Upper lobe of left lung (tissue), 6 donors: ENCODE measurements around the gene EPHB2. TPM values are rescaled to one million over a fixed set of nuclear protein-coding genes. Genes with fewer than 3 reads are reported as not detected.

Experiments
- ATAC-seq, 2 donors: fragments of 200-7000 bp; cut with Tn5 transposase; one replicate each; pipeline ENCODE4 v1.9.1; 2022; ENCODE audit warnings: mild to moderate bottlenecking in 2 of 2, moderate library complexity in 2 of 2; ENCODE audit not compliant: low FRiP score in 2 of 2
- DNase-seq, 2 donors: peaks; one replicate each; pipeline ENCODE4 v3.0.0-alpha.2; 2019 to 2020
- H3K27ac ChIP-seq, 4 donors: fragments of 200-600 bp; sonication (generic); one replicate each; pipeline ENCODE4 v1.5.1; 2016 to 2019
- H3K27me3 ChIP-seq, 4 donors: fragments of 200-600 bp; sonication (generic); one replicate each; pipeline ENCODE4 v1.5.1; 2017 to 2019
- H3K36me3 ChIP-seq, 4 donors: fragments of 200-600 bp; sonication (generic); one replicate each; pipeline ENCODE4 v1.5.1; 2016 to 2019
- H3K4me1 ChIP-seq, 4 donors: fragments of 200-600 bp; sonication (generic); one replicate each; pipeline ENCODE4 v1.5.1; 2018 to 2019
- H3K4me3 ChIP-seq, 4 donors: fragments of 200-600 bp; sonication (generic); one replicate each; pipeline ENCODE4 v1.5.1; 2017 to 2019; ENCODE audit warnings: mild to moderate bottlenecking in 2 of 4, moderate library complexity in 1 of 4
- H3K9me3 ChIP-seq, 4 donors: fragments of 200-600 bp; sonication (generic); one replicate each; pipeline ENCODE4 v1.5.1; 2018 to 2019
- EP300 ChIP-seq, 4 donors: sonication (generic); formaldehyde crosslinking; IDR thresholded peaks; one replicate each; pipeline ENCODE4 v1.5.1; 2017; ENCODE audit warnings: antibody characterized with exemption in 4 of 4, control low read depth in 2 of 4
- POLR2A ChIP-seq, 4 donors: fragments of 450-650 bp; IDR thresholded peaks; one replicate each; pipeline ENCODE4 v1.5.1; 2016 to 2017; ENCODE audit warnings: antibody characterized with exemption in 4 of 4, mild to moderate bottlenecking in 2 of 4
- POLR2AphosphoS5 ChIP-seq, 2 donors: sonication (generic); formaldehyde crosslinking; IDR thresholded peaks; one replicate each; pipeline ENCODE4 v1.5.1; 2017; ENCODE audit warnings: antibody characterized with exemption in 2 of 2
- WGBS, 2 donors: methylation state at CpG; one replicate each; pipeline ENCODE4 v1.1.5; 2017 to 2018; 5-methylcytosine and 5-hydroxymethylcytosine counted together
- total RNA-seq, 6 donors: library from RNA; depleted of rRNA in 4 of 6; stranded (reverse); fragments of >200 nt in 4 of 6; gene quantifications; one replicate each; pipeline versions ENCODE4 v1.1.0 to v1.2.1, GENCODE V29; 2016 to 2021
- TF ChIP-seq, protein P1 (sequence below), 6 experiments: fragments of 450-650 bp in 4 of 6; fragments of 200-600 bp in 2 of 6; sonication (generic) in 2 of 6; IDR thresholded peaks; one replicate each; pipeline ENCODE4 v1.5.1; 2016 to 2019; ENCODE audit warnings: antibody characterized with exemption in 6 of 6
- donor health status: DM: no; HTN: no; CAD: no; lungs with moderate emphysema.
- donor health status: DM: no; HTN: yes; CAD: no; lungs with severe emphysema.

Gene EPHB2
- total RNA-seq, 6 donors from 2014 or later = 1.0 to 8.8 (median 5.6) TPM

- H3K4me3 ChIP-seq = no peak overlapping the region
- DNase-seq = no peak
- no peak for TF ChIP-seq POLR2A (IDR thresholded peaks at IDR 0.05)
- TF ChIP-seq EP300 (IDR thresholded peaks at IDR 0.05) = no peak
- TF ChIP-seq, protein P1, sequence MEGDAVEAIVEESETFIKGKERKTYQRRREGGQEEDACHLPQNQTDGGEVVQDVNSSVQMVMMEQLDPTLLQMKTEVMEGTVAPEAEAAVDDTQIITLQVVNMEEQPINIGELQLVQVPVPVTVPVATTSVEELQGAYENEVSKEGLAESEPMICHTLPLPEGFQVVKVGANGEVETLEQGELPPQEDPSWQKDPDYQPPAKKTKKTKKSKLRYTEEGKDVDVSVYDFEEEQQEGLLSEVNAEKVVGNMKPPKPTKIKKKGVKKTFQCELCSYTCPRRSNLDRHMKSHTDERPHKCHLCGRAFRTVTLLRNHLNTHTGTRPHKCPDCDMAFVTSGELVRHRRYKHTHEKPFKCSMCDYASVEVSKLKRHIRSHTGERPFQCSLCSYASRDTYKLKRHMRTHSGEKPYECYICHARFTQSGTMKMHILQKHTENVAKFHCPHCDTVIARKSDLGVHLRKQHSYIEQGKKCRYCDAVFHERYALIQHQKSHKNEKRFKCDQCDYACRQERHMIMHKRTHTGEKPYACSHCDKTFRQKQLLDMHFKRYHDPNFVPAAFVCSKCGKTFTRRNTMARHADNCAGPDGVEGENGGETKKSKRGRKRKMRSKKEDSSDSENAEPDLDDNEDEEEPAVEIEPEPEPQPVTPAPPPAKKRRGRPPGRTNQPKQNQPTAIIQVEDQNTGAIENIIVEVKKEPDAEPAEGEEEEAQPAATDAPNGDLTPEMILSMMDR (IDR thresholded peaks at IDR 0.05) = no peak
- no peak for TF ChIP-seq POLR2AphosphoS5 (IDR thresholded peaks at IDR 0.05)
- H3K4me1 ChIP-seq = peaks cover 3 to 13% (median 5%) of the 10 kb centered on the region in 4 donors
- 59 to 66% methylated on average over 4 of the region's 4 CpGs for WGBS, 2 donors
- ATAC-seq = no peak
- no peaks in the 10 kb centered on the region for H3K9me3 ChIP-seq
- H3K36me3 ChIP-seq = no peaks in the 10 kb centered on the region
- H3K27me3 ChIP-seq = no peaks in the 10 kb centered on the region
- no peak overlapping the region for H3K27ac ChIP-seq
Observed at GRCh38 chr1:22825486-22826189, 115.0 kb downstream of the EPHB2 start.

- no peak overlapping the region for H3K4me3 ChIP-seq
- H3K27ac ChIP-seq = no peak overlapping the region
- H3K4me1 ChIP-seq = peaks cover 3 to 13% (median 5%) of the 10 kb centered on the region in 4 donors
- 58 to 64% methylated on average over 12 to 15 of the region's 15 CpGs for WGBS, 2 donors
- H3K9me3 ChIP-seq = no peaks in the 10 kb centered on the region
- peak; percentile 39 to 60 for ATAC-seq
- DNase-seq = peak in 1 of 2 donors; percentile 64
- no peak for TF ChIP-seq POLR2AphosphoS5 (IDR thresholded peaks at IDR 0.05)
- TF ChIP-seq POLR2A (IDR thresholded peaks at IDR 0.05) = no peak
- TF ChIP-seq, protein P1 (IDR thresholded peaks at IDR 0.05) = no peak
- TF ChIP-seq EP300 (IDR thresholded peaks at IDR 0.05) = no peak
- no peaks in the 10 kb centered on the region for H3K36me3 ChIP-seq
- H3K27me3 ChIP-seq = no peaks in the 10 kb centered on the region
Observed at GRCh38 chr1:22826604-22827580, 116.3 kb downstream of the EPHB2 start.

GRCh38 chr1:22827666-22828483, 117.2 kb downstream of the EPHB2 start:
- Histone ChIP-seq H3K4me1 (peaks cover 3 to 13% (median 5%) of the 10 kb centered on the region in 4 donors), H3K9me3 (no peaks in the 10 kb centered on the region), H3K36me3 (no peaks in the 10 kb centered on the region), H3K4me3 (no peak overlapping the region), H3K27ac (no peak overlapping the region), H3K27me3 (no peaks in the 10 kb centered on the region)
- WGBS, 2 donors = 69 to 80% methylated on average over 5 to 9 of the region's 9 CpGs
- TF ChIP-seq EP300 (IDR thresholded peaks at IDR 0.05) (no peak), POLR2A (IDR thresholded peaks at IDR 0.05) (no peak), POLR2AphosphoS5 (IDR thresholded peaks at IDR 0.05) (no peak)
- DNase-seq = no peak
- no peak for ATAC-seq

- peak in 1 of 2 donors; percentile 13 for ATAC-seq
- H3K27ac ChIP-seq = no peak overlapping the region
- WGBS, 2 donors = 76 to 79% methylated on average over 15 of the region's 15 CpGs
Observed at GRCh38 chr1:22828484-22829308, 118.1 kb downstream of the EPHB2 start.

More at GRCh38 chr1:22828484-22829308, 118.1 kb downstream of the EPHB2 start:
- TF ChIP-seq POLR2AphosphoS5 (IDR thresholded peaks at IDR 0.05) = no peak
- TF ChIP-seq POLR2A (IDR thresholded peaks at IDR 0.05) = no peak
- no peak for TF ChIP-seq EP300 (IDR thresholded peaks at IDR 0.05)
- TF ChIP-seq, protein P1 (IDR thresholded peaks at IDR 0.05) = no peak
- no peak for DNase-seq
- H3K4me3 ChIP-seq = no peak overlapping the region
- no peaks in the 10 kb centered on the region for H3K9me3 ChIP-seq
- no peaks in the 10 kb centered on the region for H3K36me3 ChIP-seq
- H3K4me1 ChIP-seq = peaks cover 3 to 13% (median 5%) of the 10 kb centered on the region in 4 donors
- no peaks in the 10 kb centered on the region for H3K27me3 ChIP-seq
